GM21825 (cell line): ENCODE measurements around the gene ADAMTS2.

Source experiments
- ATAC-seq: cut with Tn5 transposase; IDR thresholded peaks from one replicate; pipeline ENCODE4 v1.9.1; 2021; ENCODE audit warnings: mild to moderate bottlenecking, moderate library complexity; ENCODE audit not compliant: unreplicated experiment

The ADAMTS2 gene

GRCh38 chr5:179166171-179166885 lies 178.9 kb downstream of the ADAMTS2 start:
- ATAC-seq: no peak

DNA sequence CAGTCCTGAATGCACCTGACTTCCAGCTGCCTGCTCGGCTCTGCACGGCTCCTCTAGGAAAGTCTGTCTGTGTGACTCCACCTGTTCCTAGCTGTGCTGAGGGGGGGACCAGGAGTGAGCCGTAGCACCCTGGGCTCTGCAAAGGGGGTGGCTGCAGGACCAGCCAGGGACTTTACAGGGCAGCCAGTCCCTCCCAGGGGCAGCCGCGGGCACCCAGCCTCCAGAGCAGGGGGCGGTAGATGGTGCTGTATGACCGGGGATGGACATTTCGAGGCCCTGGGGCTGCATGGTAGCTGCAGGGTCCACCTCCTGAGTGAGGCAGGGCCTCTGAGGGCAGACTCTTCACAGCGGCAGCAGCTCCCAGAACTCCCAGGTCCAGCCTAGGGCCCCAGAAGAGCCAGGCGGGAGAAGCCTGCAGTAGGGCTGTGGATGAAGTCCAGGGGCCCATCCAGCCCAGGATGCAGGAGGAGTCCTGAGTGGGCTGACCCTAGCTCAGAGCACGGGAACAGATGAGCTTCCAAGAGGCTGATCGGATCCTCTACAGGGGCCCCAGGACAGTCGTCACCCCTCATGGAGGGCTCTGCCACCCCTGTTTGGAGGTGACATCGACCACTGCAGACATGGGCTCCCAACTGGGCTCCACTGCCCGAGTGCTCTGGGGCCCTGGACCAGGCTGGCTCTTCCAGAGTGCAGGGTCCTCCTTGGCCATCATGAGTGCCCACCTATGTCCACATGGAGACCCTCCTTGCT lies 179.7 kb downstream of the ADAMTS2 start:
- ATAC-seq: no peak

DNA sequence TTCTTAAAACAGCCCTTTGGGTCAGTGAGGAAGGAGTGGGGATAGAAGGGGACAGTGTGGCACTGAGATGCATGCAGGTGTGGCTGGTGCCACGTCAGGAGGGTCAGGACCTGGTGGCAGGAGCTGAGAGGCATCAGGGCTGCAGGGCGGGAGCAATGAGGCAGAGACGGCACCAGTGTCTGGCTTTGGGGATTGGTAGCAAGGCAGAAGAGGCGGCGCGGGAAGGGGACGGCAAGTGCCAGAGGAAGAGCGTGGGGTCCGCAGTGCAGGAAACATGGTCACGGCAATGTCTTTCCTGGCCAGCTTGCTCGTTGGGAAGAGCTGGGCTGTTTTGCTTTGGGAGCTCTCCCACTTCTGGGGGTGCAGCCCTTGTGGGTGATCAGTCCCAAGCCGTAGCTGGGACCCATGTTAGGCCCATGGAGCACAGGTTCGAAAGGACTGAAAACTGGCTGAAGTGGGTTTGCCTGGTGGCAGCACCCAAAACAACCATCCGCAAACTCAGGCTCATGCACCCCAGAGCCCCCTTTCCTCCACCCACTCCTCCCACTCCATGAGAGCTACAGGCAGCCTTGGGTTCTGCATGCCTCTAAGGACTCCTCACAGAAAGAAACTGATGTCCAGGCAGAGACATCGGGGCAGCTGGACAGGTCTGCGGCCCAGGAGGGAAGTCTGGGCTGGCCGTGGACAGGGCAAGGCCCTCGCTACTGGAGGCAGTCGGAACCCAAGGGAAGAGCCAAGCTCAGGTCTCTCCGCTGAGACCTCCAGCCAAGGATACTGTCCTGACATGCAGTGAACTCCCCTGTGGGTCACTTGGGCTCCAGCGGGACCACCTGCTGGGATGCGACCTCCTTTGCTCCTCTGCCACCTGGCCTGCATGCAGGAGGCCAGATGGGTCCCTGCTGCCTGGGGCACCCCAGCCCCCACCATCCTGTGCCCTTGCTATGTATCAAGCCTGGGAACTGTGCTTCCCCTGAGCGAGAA lies 180.6 kb downstream of the ADAMTS2 start:
- no peak for ATAC-seq

DNA sequence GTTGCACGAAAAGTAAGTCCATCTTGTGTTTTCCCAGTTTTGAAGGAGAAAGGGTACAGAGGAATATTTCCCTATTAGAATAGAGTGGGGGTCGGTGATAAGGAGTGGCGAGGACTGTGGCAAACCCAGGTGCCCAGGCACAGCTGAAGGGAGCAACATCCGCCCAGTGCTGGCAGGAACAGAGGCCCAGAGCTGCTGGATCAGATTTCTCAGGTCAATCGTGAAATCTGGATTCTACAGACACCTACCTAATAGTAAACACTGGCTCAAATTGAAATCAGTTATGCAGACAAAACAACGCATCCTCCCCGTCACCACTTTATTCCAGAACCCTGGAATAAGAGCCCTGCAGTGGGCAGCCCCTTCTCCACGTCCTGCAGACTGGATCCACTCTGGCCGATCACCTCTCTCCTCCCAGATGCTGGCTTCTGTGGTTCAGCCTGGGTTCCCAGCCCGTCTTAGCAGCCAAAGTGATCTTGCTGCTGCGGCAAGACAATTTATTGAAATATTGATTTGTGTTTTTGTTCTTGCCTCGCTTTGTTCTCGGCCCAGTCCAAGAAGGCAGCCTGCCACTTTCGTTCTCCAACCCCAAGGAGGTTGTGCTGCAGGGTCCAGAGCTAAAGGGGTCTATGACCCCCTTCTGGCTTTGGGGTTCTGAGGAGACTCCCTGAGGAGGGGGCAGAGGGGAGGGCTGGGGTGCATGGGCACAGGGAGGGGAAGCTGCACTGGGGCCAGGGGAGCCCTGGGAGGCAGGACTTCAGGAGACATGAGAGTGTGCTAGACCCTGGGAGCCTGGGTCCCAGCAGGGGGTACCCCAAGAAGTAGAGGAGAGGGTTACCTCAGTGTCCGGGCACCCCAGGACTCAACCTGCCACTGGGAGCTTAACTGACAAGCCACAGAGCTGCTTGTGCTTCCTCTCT lies 181.8 kb downstream of the ADAMTS2 start:
- ATAC-seq: no peak

- ATAC-seq: no peak
Observed at GRCh38 chr5:179162351-179163235, 182.7 kb downstream of the ADAMTS2 start.

DNA sequence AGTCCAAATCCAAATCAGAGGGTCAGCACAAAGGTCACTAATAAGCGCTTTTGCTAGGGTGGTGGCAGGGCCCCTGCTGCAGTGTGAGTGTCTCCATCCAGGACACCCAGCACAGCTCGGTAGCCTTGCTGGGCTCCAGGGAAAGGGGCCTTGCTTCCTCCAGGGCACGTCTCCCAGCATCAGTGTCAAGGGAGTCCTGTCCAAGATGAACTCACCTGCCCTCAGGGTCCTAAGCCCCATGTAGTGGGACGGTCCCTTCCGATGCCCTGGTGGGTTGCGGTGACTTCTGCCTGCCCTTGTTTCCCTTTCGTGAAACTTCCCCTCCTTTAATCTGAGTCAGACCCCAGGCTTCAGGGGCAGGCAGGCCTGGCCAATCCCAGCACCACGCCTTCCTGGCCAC lies 183.4 kb downstream of the ADAMTS2 start:
- no peak for ATAC-seq

GRCh38 chr5:179160584-179160983 lies 184.7 kb downstream of the ADAMTS2 start:
- no peak for ATAC-seq

- ATAC-seq: no peak
Observed at GRCh38 chr5:179158556-179158955, 186.7 kb downstream of the ADAMTS2 start.

DNA sequence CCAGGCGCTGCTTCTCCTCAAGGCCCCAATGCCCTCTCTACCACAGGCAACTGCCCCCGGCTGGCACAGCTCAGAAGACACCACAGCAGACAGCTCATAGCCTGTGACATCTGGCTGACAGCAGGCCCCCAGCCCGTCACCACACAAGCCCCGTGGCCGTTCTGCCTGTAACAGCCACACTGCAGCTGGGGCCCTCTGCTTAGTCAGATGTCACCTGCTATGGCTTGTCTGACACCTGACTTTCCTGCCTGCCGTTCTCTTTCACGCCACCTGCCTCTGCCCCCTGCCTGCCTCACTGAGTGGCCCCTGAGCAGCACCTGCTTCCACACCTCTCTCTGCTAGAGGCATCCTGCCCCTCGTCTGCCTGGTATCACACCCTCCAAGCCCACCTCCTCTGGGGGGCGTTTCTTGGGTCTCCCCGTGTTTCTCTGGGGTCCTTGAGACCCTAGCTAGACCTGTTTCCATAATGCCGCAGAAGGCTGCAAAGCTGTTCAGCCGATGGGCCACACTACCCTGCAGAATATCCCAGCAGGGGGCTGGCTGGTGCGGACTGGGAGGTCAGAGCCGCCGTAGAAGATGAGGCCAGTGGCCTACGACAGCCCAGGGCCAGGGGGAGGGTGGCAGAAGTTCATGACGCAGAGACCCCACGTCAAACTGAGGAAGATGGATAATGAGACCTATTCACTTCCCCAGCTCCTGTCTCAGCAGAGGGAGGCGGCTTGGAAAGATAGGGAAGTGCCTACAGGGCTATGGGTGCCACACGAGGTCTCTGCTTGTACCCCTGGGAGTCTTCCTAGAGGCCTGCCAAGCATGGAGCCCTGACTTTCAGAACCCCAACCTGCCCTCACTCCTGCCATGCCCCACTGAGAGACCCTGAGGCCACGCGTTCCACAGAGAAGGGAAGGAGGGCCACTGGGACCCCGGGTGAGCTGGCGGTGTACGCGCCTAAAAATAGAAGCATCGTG lies 190.0 kb downstream of the ADAMTS2 start:
- no peak for ATAC-seq

- no peak for ATAC-seq
Observed at GRCh38 chr5:179154346-179154990, 190.8 kb downstream of the ADAMTS2 start.

- ATAC-seq: no peak
Observed at GRCh38 chr5:179153921-179154345, 191.3 kb downstream of the ADAMTS2 start.

- no peak for ATAC-seq
Observed at GRCh38 chr5:179153341-179153901, 191.8 kb downstream of the ADAMTS2 start.

GRCh38 chr5:179152941-179153340 lies 192.3 kb downstream of the ADAMTS2 start:
- no peak for ATAC-seq

DNA sequence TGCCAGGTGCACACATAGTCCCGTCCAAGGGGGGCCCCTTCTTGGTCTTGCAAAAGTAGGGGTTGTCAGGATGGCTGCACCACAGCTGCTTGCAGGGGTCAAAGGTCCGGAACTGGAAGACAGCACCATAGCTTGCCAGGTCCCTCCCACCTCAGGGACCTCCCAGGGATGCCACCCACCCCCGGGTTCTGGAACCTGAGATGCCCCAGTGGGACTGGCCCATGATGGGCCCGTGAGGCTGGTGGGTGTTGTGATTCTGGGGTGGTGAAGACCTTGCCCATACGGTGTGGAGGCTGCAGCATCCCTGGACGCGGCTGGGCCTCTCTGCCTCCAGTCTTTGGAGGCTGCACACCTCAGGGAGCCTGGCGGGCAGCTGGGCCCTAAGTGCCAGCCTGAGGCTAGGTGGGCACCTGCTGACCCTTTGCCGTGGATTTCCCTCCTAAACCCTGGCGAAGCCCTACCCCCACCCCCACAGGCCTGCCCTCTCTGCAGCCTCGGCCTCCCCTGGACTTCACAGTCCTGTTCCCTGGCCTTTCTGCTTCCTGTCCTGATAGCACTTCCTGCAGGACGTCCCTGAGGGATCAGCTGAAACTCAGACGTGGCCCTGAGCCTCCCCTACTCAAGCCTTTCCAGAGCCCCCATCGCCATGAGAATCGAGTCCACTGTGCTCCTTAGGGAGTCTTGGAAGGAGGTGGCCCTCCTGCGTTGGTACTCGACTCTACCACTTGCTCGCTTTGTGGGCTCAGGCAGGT lies 192.9 kb downstream of the ADAMTS2 start:
- no peak for ATAC-seq

DNA sequence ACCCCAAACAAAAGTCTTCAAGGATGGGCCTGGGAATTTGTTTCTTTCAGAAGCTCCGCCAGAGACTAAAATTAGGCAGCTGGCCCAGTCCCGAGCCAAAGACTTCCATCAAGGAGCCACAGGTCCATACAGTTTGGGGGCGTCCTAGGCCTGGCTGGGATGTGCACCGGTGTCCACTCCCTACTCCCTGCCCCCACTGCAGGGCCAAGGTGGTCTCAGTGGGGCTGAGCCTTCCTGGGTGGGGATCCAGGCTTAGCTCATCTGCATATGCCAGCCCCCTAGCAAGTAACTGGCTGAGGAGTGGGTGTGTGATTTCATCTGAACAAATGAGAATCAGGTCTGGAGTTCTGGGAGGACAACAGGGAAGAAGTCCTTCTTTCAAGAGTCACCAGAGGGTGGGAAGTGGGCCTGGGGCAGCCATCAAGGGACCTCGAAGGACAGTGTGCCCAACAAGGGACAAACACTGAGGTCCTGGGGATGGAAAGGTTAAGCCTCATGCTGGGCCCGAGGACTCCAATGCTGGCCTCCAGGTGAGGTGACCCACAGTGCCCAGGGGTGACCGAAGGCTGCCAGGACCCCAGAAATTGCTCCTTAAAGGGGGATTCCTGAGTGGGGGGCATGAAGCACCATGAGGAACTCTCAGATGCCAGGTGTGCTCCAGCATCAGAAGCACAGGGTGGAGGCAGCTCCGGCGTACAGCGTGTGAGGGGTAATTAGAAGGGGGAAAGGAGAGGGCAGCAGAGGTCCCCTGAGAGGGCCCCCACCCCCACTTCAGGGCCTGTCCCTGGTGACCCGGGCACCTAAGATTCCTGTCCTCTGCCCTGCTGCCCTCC lies 193.8 kb downstream of the ADAMTS2 start:
- ATAC-seq: no peak

DNA sequence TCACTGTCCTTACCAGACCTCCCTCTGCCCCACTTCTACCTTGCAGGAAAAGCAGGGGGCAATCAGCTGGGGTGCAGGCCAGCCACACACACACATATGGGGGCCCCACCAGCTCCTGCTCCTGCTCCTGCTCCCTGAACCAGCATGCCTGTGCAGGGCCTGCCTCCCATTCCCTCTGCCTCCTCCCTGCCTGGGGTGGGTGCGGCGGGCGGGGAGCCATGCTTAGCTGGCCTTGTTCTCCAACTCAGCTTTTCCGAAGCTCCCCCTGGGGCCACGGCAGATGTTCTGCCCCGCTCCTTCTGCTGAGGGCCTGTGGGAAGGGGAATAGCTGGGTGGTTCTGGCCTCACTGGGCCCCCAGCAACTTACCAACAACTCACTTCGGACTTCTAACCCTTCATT lies 195.2 kb downstream of the ADAMTS2 start:
- no peak for ATAC-seq
